Measurements from ENCODE around the gene MEIS2. TPM values are rescaled to one million over a fixed set of nuclear protein-coding genes. Genes with fewer than 3 reads are reported as not detected.

MEIS2 gene
- polyA plus RNA-seq, 1 donor = 19.7 TPM

DNA sequence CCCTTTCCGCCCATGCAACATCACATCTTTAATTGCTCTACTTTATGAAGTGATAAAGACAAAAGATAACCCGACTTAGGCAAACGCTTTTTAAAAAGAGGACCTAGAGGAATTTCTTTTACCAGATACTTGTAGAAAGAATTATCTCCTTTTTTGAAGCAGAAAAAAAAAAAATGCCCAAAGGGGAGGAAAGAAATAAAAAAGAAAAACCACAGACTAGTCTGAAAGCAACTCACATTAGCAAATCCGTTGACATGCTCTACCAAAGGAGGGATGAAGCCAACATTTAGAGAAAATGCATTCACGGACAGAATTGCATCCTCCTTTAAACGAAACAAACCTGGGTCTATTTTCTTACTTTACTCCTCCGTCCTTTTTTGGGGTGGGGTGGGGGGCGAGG is 213.6 kb downstream of the MEIS2 start:
- peaks cover 3% of the 10 kb centered on the region for H3K4me1 ChIP-seq (ENCODE audit: control insufficient read depth, insufficient read depth, low read length)
- peaks cover 6% of the 10 kb centered on the region for H3K9me3 ChIP-seq (ENCODE audit: control insufficient read depth, low read depth, low read length)
- no peak overlapping the region for H3K4me3 ChIP-seq (ENCODE audit: low read length)
- no peak overlapping the region for H3K27ac ChIP-seq (ENCODE audit: low read length)
- H3K27me3 ChIP-seq (ENCODE audit: control insufficient read depth, insufficient read depth, low read length) = peaks cover 79% of the 10 kb centered on the region
- no peaks in the 10 kb centered on the region for H3K36me3 ChIP-seq (ENCODE audit: control insufficient read depth, insufficient read depth, low read length)
- WGBS (ENCODE audit: insufficient coverage, low lambda C conversion rate) = 15% methylated on average over 5 of the region's 8 CpGs
- DNase-seq = no peak

DNA sequence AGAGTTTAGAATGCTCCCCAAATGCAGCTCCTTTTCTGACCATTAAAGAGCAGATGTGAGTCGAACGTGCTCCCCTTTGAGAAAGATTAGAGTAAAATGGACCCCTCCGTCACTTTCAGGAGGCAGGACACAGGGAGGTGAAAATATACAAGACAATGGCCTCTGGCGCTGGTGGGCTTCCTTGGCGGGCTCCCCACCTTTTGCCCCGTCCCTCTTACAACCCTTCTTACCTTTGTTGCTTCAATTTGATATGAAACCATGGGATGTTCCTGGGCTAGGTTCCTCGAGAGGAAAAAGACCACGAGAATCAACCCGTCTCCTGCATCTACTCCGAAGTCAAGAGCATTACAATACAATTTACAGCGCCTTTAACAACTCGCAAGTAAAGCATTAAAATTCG is 214.2 kb downstream of the MEIS2 start:
- peaks cover 84% of the 10 kb centered on the region for H3K27me3 ChIP-seq (ENCODE audit: control insufficient read depth, insufficient read depth, low read length)
- H3K9me3 ChIP-seq (ENCODE audit: control insufficient read depth, low read depth, low read length) = peaks cover 6% of the 10 kb centered on the region
- peaks cover 3% of the 10 kb centered on the region for H3K4me1 ChIP-seq (ENCODE audit: control insufficient read depth, insufficient read depth, low read length)
- no peak for DNase-seq
- no peak overlapping the region for H3K4me3 ChIP-seq (ENCODE audit: low read length)
- H3K27ac ChIP-seq (ENCODE audit: low read length) = no peak overlapping the region
- WGBS (ENCODE audit: insufficient coverage, low lambda C conversion rate) = no CpG with 5 or more reads among the region's 13 CpGs
- no peaks in the 10 kb centered on the region for H3K36me3 ChIP-seq (ENCODE audit: control insufficient read depth, insufficient read depth, low read length)

DNA sequence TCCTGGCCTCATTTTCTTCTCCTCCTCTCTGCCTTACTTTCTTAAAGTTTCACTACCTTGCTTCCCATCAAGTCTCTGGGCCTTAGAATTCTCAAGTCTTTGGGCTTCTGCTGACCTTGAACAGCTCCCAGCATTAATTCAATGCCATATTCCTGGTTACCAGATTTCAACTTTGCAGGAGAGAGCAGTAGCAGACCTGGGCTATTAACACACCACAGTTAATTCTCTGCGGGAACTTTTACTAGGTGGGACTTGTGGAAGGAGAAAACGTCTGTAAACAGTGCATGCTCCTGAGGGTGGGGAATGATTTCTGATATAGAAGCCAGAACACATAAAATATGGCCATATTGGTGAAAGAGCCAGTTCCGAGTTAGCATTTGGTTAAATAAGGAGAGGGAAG is 214.6 kb downstream of the MEIS2 start:
- H3K4me1 ChIP-seq (ENCODE audit: control insufficient read depth, insufficient read depth, low read length) = peaks cover 3% of the 10 kb centered on the region
- H3K27me3 ChIP-seq (ENCODE audit: control insufficient read depth, insufficient read depth, low read length) = peaks cover 88% of the 10 kb centered on the region
- WGBS (ENCODE audit: insufficient coverage, low lambda C conversion rate) = no CpG with 5 or more reads among the region's 3 CpGs
- no peak overlapping the region for H3K27ac ChIP-seq (ENCODE audit: low read length)
- peaks cover 6% of the 10 kb centered on the region for H3K9me3 ChIP-seq (ENCODE audit: control insufficient read depth, low read depth, low read length)
- DNase-seq = no peak
- no peaks in the 10 kb centered on the region for H3K36me3 ChIP-seq (ENCODE audit: control insufficient read depth, insufficient read depth, low read length)
- no peak overlapping the region for H3K4me3 ChIP-seq (ENCODE audit: low read length)

GRCh38 chr15:36884936-36885635 is 215.3 kb downstream of the MEIS2 start:
- 10% methylated on average over 4 of the region's 7 CpGs for WGBS (ENCODE audit: insufficient coverage, low lambda C conversion rate)
- Histone ChIP-seq H3K4me1 (ENCODE audit: control insufficient read depth, insufficient read depth, low read length) (peaks cover 3% of the 10 kb centered on the region), H3K36me3 (ENCODE audit: control insufficient read depth, insufficient read depth, low read length) (no peaks in the 10 kb centered on the region), H3K9me3 (ENCODE audit: control insufficient read depth, low read depth, low read length) (peaks cover 8% of the 10 kb centered on the region), H3K4me3 (ENCODE audit: low read length) (no peak overlapping the region), H3K27ac (ENCODE audit: low read length) (no peak overlapping the region), H3K27me3 (ENCODE audit: control insufficient read depth, insufficient read depth, low read length) (peaks cover 92% of the 10 kb centered on the region)
- no peak for DNase-seq

DNA sequence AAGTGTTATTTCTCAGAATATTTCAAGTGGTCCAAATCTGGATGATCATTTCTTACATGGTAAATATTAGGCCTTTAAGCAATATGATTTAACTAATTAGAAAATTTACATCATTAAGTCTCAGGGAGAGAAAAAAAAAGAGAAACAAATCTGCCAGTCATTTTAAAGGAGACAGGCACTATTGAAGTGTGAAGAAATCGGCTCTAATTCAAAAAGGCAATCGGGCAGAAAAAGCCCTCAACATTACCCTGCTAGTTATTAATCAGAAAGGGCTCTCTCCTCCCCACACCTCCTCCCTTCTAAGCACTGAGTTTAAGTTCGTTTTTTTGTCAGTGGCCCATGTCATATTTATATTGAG is 215.9 kb downstream of the MEIS2 start:
- no peak overlapping the region for H3K27ac ChIP-seq (ENCODE audit: low read length)
- no peak for DNase-seq
- peaks cover 9% of the 10 kb centered on the region for H3K9me3 ChIP-seq (ENCODE audit: control insufficient read depth, low read depth, low read length)
- H3K4me3 ChIP-seq (ENCODE audit: low read length) = no peak overlapping the region
- H3K4me1 ChIP-seq (ENCODE audit: control insufficient read depth, insufficient read depth, low read length) = peaks cover 3% of the 10 kb centered on the region
- no CpG with 5 or more reads among the region's 3 CpGs for WGBS (ENCODE audit: insufficient coverage, low lambda C conversion rate)
- no peaks in the 10 kb centered on the region for H3K36me3 ChIP-seq (ENCODE audit: control insufficient read depth, insufficient read depth, low read length)
- peaks cover 98% of the 10 kb centered on the region for H3K27me3 ChIP-seq (ENCODE audit: control insufficient read depth, insufficient read depth, low read length)

DNA sequence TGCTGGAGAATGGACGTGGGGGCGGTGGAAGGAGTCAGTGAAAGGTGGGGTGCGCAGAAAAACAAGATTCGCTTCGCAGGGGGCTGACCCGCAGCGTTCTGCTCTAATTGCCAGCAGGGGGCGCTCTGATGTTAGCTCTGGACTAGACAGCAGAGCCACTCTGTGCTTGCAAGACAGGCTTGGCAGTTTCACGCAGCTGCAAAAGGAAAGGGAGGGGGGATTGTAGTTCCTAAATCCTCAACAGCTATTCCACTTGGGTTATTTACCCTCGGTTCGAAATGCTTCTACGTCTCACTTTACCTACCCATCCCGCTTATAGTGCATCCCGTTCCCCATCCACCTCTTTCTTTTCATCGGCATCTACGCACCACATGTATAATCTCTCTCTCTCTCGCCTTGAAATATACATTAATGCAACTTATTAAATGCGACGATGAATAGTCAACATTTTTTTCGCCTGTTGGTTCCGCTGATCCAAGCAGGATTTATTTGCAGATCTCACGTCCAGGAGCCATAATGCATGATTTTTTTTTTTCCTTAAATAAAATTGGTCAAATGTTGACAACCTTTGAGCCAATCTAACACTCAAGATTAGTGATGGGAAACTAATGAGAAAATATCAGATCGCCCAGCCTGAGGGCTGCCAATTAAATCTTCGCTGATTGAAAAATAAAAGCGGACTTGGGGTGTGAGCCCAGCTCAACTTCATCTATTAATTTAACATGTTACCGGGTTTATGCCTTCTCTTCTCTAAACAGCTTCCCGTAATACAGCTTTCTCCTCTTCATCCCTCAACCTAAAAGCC is 216.4 kb downstream of the MEIS2 start:
- H3K27ac ChIP-seq (ENCODE audit: low read length) = no peak overlapping the region
- H3K27me3 ChIP-seq (ENCODE audit: control insufficient read depth, insufficient read depth, low read length) = peaks cover 100% of the 10 kb centered on the region
- 11% methylated on average over 14 of the region's 27 CpGs for WGBS (ENCODE audit: insufficient coverage, low lambda C conversion rate)
- H3K4me1 ChIP-seq (ENCODE audit: control insufficient read depth, insufficient read depth, low read length) = peaks cover 3% of the 10 kb centered on the region
- H3K9me3 ChIP-seq (ENCODE audit: control insufficient read depth, low read depth, low read length) = peaks cover 9% of the 10 kb centered on the region
- peak; percentile 65 to 76 for DNase-seq
- no peaks in the 10 kb centered on the region for H3K36me3 ChIP-seq (ENCODE audit: control insufficient read depth, insufficient read depth, low read length)
- peak overlapping the region; percentile 11 for H3K4me3 ChIP-seq (ENCODE audit: low read length)

GRCh38 chr15:36882487-36883131 is 217.7 kb downstream of the MEIS2 start:
- H3K9me3 ChIP-seq (ENCODE audit: control insufficient read depth, low read depth, low read length) = peaks cover 4% of the 10 kb centered on the region
- no peak for DNase-seq
- H3K4me1 ChIP-seq (ENCODE audit: control insufficient read depth, insufficient read depth, low read length) = peaks cover 3% of the 10 kb centered on the region
- no peak overlapping the region for H3K27ac ChIP-seq (ENCODE audit: low read length)
- H3K4me3 ChIP-seq (ENCODE audit: low read length) = no peak overlapping the region
- H3K36me3 ChIP-seq (ENCODE audit: control insufficient read depth, insufficient read depth, low read length) = no peaks in the 10 kb centered on the region
- WGBS (ENCODE audit: insufficient coverage, low lambda C conversion rate) = no CpG with 5 or more reads among the region's 27 CpGs
- H3K27me3 ChIP-seq (ENCODE audit: control insufficient read depth, insufficient read depth, low read length) = peaks cover 100% of the 10 kb centered on the region

DNA sequence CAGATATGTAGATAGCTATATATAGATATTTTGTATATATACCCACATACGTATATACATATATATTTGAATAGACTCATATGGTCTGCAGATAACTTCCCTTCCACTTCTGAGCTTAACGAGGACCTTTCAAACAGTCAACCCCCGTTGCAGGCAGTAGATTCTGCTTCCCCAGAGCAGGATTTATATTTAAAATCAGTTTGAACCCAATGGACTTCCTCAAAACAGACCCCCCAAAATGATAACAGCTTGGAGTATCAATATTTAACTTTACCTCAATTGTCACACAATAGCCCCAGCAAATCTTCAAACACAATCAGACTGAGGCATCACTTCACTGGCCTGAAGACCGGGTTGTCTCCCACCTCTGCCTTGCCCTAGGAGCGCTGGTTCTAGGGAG is 218.3 kb downstream of the MEIS2 start:
- H3K9me3 ChIP-seq (ENCODE audit: control insufficient read depth, low read depth, low read length) = peaks cover 2% of the 10 kb centered on the region
- no peak overlapping the region for H3K4me3 ChIP-seq (ENCODE audit: low read length)
- H3K36me3 ChIP-seq (ENCODE audit: control insufficient read depth, insufficient read depth, low read length) = no peaks in the 10 kb centered on the region
- H3K27ac ChIP-seq (ENCODE audit: low read length) = no peak overlapping the region
- DNase-seq = no peak
- no CpG with 5 or more reads among the region's 5 CpGs for WGBS (ENCODE audit: insufficient coverage, low lambda C conversion rate)
- H3K27me3 ChIP-seq (ENCODE audit: control insufficient read depth, insufficient read depth, low read length) = peaks cover 98% of the 10 kb centered on the region
- peaks cover 3% of the 10 kb centered on the region for H3K4me1 ChIP-seq (ENCODE audit: control insufficient read depth, insufficient read depth, low read length)

DNA sequence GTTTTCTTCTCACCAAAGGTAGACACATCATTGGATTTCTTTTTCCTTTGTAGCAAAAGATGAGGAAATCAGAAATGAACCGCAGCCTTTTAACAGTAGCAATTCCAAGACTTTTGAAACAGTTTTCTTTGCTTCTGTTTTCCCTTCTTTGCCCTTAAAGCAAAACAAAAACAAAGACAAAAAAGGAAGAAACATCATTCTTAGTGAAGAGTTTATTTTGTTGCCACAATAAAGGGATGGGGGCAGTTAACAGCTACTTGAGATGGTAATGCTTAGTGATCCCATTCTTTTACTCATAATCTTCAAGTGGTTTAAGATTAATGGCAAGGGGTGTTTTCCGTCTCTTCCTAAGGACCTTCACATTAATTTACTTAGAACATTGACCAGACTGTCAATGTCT is 218.8 kb downstream of the MEIS2 start:
- 33% methylated on average over 1 of the region's 2 CpGs for WGBS (ENCODE audit: insufficient coverage, low lambda C conversion rate)
- H3K36me3 ChIP-seq (ENCODE audit: control insufficient read depth, insufficient read depth, low read length) = no peaks in the 10 kb centered on the region
- H3K27ac ChIP-seq (ENCODE audit: low read length) = no peak overlapping the region
- peaks cover 2% of the 10 kb centered on the region for H3K9me3 ChIP-seq (ENCODE audit: control insufficient read depth, low read depth, low read length)
- DNase-seq = no peak
- H3K4me1 ChIP-seq (ENCODE audit: control insufficient read depth, insufficient read depth, low read length) = peaks cover 3% of the 10 kb centered on the region
- no peak overlapping the region for H3K4me3 ChIP-seq (ENCODE audit: low read length)
- H3K27me3 ChIP-seq (ENCODE audit: control insufficient read depth, insufficient read depth, low read length) = peaks cover 93% of the 10 kb centered on the region

- H3K27me3 ChIP-seq (ENCODE audit: control insufficient read depth, insufficient read depth, low read length) = peaks cover 91% of the 10 kb centered on the region
- WGBS (ENCODE audit: insufficient coverage, low lambda C conversion rate) = 20% methylated on average over 1 of the region's 7 CpGs
- H3K4me1 ChIP-seq (ENCODE audit: control insufficient read depth, insufficient read depth, low read length) = peaks cover 3% of the 10 kb centered on the region
- no peak overlapping the region for H3K27ac ChIP-seq (ENCODE audit: low read length)
- no peak overlapping the region for H3K4me3 ChIP-seq (ENCODE audit: low read length)
- H3K9me3 ChIP-seq (ENCODE audit: control insufficient read depth, low read depth, low read length) = peaks cover 2% of the 10 kb centered on the region
- DNase-seq = no peak
- no peaks in the 10 kb centered on the region for H3K36me3 ChIP-seq (ENCODE audit: control insufficient read depth, insufficient read depth, low read length)
These were observed 219.4 kb downstream of the MEIS2 start for GRCh38 chr15:36880913-36881460.

Data from large intestine (tissue), 3 donors.